Measurements from ENCODE around the gene GJC2. TPM values are rescaled to one million over a fixed set of nuclear protein-coding genes. Genes with fewer than 3 reads are reported as not detected.

GJC2 gene
- total and polyA plus RNA-seq, 2 donors from 2014 or later: 0.73 to 6.0 TPM

DNA sequence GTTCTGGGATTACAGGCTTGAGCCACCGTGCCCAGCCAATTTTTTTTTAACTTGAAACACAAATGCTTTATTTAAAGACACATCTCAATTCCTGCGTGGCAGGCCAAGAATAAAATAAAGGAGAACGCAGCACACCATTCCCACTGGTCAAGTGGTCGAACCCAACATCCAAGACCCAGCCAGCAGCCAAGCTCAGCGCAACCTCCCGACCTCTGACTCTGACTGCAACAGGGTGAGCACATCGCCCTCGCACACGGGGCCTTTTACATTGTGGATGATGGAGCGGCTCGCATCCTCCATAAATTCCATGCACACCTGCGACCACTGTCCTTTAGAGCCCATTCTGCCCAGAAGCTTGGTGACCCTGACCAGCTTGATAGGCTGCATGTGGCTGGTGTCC lies 15.1 kb upstream of the GJC2 start:
- no peak overlapping the region for H3K27ac ChIP-seq (ENCODE audit: low read depth in 2 of 2, low read length in 2 of 2)
- DNase-seq (no peak), FAIRE-seq (no peak)
- intact Hi-C loops (cut with DNase I): no loop called here
- H3K9ac ChIP-seq (ENCODE audit: low read length in 3 of 3): no peak overlapping the region
- H3K4me1 ChIP-seq (ENCODE audit: control insufficient read depth in 2 of 3, insufficient read depth in 2 of 3, low read depth in 1 of 3, low read length in 3 of 3): no peaks in the 10 kb centered on the region
- H3K36me3 ChIP-seq (ENCODE audit: control insufficient read depth in 2 of 3, insufficient read depth in 3 of 3, low read length in 3 of 3): no peaks in the 10 kb centered on the region
- no peaks in the 10 kb centered on the region for H3K9me3 ChIP-seq (ENCODE audit: control insufficient read depth in 2 of 3, insufficient read depth in 1 of 3, low read length in 3 of 3)
- TF ChIP-seq, protein P1, sequence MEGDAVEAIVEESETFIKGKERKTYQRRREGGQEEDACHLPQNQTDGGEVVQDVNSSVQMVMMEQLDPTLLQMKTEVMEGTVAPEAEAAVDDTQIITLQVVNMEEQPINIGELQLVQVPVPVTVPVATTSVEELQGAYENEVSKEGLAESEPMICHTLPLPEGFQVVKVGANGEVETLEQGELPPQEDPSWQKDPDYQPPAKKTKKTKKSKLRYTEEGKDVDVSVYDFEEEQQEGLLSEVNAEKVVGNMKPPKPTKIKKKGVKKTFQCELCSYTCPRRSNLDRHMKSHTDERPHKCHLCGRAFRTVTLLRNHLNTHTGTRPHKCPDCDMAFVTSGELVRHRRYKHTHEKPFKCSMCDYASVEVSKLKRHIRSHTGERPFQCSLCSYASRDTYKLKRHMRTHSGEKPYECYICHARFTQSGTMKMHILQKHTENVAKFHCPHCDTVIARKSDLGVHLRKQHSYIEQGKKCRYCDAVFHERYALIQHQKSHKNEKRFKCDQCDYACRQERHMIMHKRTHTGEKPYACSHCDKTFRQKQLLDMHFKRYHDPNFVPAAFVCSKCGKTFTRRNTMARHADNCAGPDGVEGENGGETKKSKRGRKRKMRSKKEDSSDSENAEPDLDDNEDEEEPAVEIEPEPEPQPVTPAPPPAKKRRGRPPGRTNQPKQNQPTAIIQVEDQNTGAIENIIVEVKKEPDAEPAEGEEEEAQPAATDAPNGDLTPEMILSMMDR (IDR thresholded peaks at IDR 0.05; ENCODE audit: borderline replicate concordance, extremely low read depth, insufficient read depth): no peak
- H3K4me3 ChIP-seq (ENCODE audit: low read length in 3 of 3): no peak overlapping the region
- H3K27me3 ChIP-seq (ENCODE audit: control insufficient read depth, insufficient read depth, low read length): no peaks in the 10 kb centered on the region

DNA sequence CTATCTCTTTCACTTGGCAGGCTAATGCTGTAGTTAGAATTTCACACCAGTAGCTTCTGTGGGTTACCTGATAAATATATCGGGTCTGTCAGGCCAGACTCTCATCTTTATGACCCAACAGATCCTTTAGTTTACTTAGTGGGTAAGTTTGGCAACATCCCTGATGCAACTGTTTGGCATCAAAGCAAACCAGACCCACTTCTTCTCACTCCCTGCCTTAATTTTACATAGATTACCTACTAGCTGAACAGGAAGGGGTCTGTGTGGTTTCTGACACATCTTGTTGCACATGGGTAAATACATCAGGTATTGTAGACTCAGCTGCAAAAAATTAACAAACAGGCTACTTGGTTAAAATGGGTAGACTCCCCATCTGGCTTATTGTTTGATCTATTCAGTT lies 12.8 kb upstream of the GJC2 start:
- FAIRE-seq: no peak
- Histone ChIP-seq H3K36me3 (ENCODE audit: control insufficient read depth in 2 of 3, insufficient read depth in 3 of 3, low read length in 3 of 3) (no peaks in the 10 kb centered on the region), H3K4me3 (ENCODE audit: low read length in 3 of 3) (no peak overlapping the region), H3K4me1 (ENCODE audit: control insufficient read depth in 2 of 3, insufficient read depth in 2 of 3, low read depth in 1 of 3, low read length in 3 of 3) (peaks cover 0 to 10% (median 7%) of the 10 kb centered on the region in 3 donors), H3K9me3 (ENCODE audit: control insufficient read depth in 2 of 3, insufficient read depth in 1 of 3, low read length in 3 of 3) (no peaks in the 10 kb centered on the region), H3K27ac (ENCODE audit: low read depth in 2 of 2, low read length in 2 of 2) (no peak overlapping the region), H3K9ac (ENCODE audit: low read length in 3 of 3) (no peak overlapping the region), H3K27me3 (ENCODE audit: control insufficient read depth, insufficient read depth, low read length) (no peaks in the 10 kb centered on the region)
- TF ChIP-seq, protein P1 (IDR thresholded peaks at IDR 0.05; ENCODE audit: borderline replicate concordance, extremely low read depth, insufficient read depth): no peak
- intact Hi-C loops (cut with DNase I): no loop called here
- no peak for DNase-seq

DNA sequence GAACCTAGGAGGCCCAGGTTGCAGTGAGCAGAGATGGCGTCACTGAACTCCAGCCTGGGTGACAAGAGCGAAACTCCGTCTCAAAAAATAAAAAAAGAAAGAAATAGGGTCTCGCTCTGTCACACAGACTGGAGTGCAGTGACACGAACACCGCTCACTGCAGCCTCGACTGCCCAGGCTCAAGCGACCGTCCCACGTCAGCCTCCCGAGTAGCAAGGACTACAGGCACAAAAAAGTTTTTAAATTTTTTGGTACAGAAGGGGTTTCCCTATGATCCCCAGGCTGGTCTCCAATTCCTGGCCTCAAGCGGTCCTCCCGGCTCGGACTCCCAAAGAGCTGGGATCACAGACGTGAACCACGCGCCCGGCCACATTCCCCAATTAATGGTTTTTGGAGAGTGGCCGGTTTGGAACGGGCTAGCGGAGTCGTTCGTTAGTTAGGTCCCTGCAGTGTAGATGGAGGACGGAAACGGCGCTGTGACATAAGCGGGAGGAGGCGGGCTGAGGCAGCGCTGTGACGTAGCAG lies 10.3 kb upstream of the GJC2 start:
- FAIRE-seq: no peak
- Histone ChIP-seq H3K4me1 (ENCODE audit: control insufficient read depth in 2 of 3, insufficient read depth in 2 of 3, low read depth in 1 of 3, low read length in 3 of 3) (peaks cover 0 to 32% (median 20%) of the 10 kb centered on the region in 3 donors), H3K36me3 (ENCODE audit: control insufficient read depth in 2 of 3, insufficient read depth in 3 of 3, low read length in 3 of 3) (no peaks in the 10 kb centered on the region), H3K9me3 (ENCODE audit: control insufficient read depth in 2 of 3, insufficient read depth in 1 of 3, low read length in 3 of 3) (no peaks in the 10 kb centered on the region), H3K27me3 (ENCODE audit: control insufficient read depth, insufficient read depth, low read length) (no peaks in the 10 kb centered on the region), H3K4me3 (ENCODE audit: low read length in 3 of 3) (peak overlapping the region; percentile 49 to 86 (median 79)), H3K27ac (ENCODE audit: low read depth in 2 of 2, low read length in 2 of 2) (peak overlapping the region; percentile 83 to 97), H3K9ac (ENCODE audit: low read length in 3 of 3) (peak overlapping the region in 2 of 3 donors; percentile 55 to 75)
- intact Hi-C loops (cut with DNase I): no loop called here
- no peak for DNase-seq
- TF ChIP-seq, protein P1 (IDR thresholded peaks at IDR 0.05; ENCODE audit: borderline replicate concordance, extremely low read depth, insufficient read depth): no peak
